ENCODE measurements around the gene CUX1. TPM values are rescaled to one million over a fixed set of nuclear protein-coding genes. Genes with fewer than 3 reads are reported as not detected.

The CUX1 gene
- total and polyA plus RNA-seq, 4 donors, result 40.5 to 138 (median 69.1) TPM

- DNase-seq (no peak), ATAC-seq (ENCODE audit: insufficient read depth, low FRiP score) (no peak)
- peak overlapping the region in 1 of 2 donors; percentile 64 for H3K27ac ChIP-seq (ENCODE audit: low read depth in 1 of 2, low read length in 1 of 2)
- no peaks in the 10 kb centered on the region for H3K9me3 ChIP-seq (ENCODE audit: control insufficient read depth in 4 of 4, insufficient read depth in 3 of 4, low read length in 3 of 4)
- TF ChIP-seq, protein P1, sequence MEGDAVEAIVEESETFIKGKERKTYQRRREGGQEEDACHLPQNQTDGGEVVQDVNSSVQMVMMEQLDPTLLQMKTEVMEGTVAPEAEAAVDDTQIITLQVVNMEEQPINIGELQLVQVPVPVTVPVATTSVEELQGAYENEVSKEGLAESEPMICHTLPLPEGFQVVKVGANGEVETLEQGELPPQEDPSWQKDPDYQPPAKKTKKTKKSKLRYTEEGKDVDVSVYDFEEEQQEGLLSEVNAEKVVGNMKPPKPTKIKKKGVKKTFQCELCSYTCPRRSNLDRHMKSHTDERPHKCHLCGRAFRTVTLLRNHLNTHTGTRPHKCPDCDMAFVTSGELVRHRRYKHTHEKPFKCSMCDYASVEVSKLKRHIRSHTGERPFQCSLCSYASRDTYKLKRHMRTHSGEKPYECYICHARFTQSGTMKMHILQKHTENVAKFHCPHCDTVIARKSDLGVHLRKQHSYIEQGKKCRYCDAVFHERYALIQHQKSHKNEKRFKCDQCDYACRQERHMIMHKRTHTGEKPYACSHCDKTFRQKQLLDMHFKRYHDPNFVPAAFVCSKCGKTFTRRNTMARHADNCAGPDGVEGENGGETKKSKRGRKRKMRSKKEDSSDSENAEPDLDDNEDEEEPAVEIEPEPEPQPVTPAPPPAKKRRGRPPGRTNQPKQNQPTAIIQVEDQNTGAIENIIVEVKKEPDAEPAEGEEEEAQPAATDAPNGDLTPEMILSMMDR (IDR thresholded peaks at IDR 0.05; ENCODE audit: control extremely low read depth, extremely low read depth), result no peak
- no peak overlapping the region for H3K9ac ChIP-seq (ENCODE audit: insufficient read depth in 1 of 2, low read length in 2 of 2)
- peaks cover 3 to 34% (median 14%) of the 10 kb centered on the region in 5 donors for H3K4me1 ChIP-seq (ENCODE audit: control insufficient read depth in 5 of 5, insufficient read depth in 5 of 5, low read length in 5 of 5)
- WGBS, 2 donors, result 91 to 92% methylated on average over 15 of the region's 15 CpGs
- H3K27me3 ChIP-seq (ENCODE audit: control insufficient read depth in 3 of 3, insufficient read depth in 3 of 3, low read length in 2 of 3), result no peaks in the 10 kb centered on the region
- no peak overlapping the region for H3K4me3 ChIP-seq
- no peaks in the 10 kb centered on the region for H3K36me3 ChIP-seq (ENCODE audit: control insufficient read depth in 4 of 4, insufficient read depth in 4 of 4, low read length in 4 of 4)
Measured at GRCh38 chr7:101945034-101945758, 127.8 kb downstream of the CUX1 start.

- Histone ChIP-seq H3K4me1 (ENCODE audit: control insufficient read depth in 5 of 5, insufficient read depth in 5 of 5, low read length in 5 of 5) (peaks cover 3 to 28% (median 11%) of the 10 kb centered on the region in 5 donors), H3K4me3 (no peak overlapping the region), H3K27me3 (ENCODE audit: control insufficient read depth in 3 of 3, insufficient read depth in 3 of 3, low read length in 2 of 3) (no peaks in the 10 kb centered on the region), H3K36me3 (ENCODE audit: control insufficient read depth in 4 of 4, insufficient read depth in 4 of 4, low read length in 4 of 4) (no peaks in the 10 kb centered on the region), H3K9ac (ENCODE audit: insufficient read depth in 1 of 2, low read length in 2 of 2) (no peak overlapping the region), H3K27ac (ENCODE audit: low read depth in 1 of 2, low read length in 1 of 2) (peak overlapping the region in 1 of 2 donors; percentile 93), H3K9me3 (ENCODE audit: control insufficient read depth in 4 of 4, insufficient read depth in 3 of 4, low read length in 3 of 4) (no peaks in the 10 kb centered on the region)
- 48 to 55% methylated on average over 10 of the region's 10 CpGs for WGBS, 2 donors
- TF ChIP-seq, protein P1 (IDR thresholded peaks at IDR 0.05; ENCODE audit: control extremely low read depth, extremely low read depth), result no peak
- ATAC-seq (ENCODE audit: insufficient read depth, low FRiP score), result no peak
- peak; percentile 54 to 69 (median 59) for DNase-seq
Measured at GRCh38 chr7:101947899-101948298, 130.5 kb downstream of the CUX1 start.

DNA sequence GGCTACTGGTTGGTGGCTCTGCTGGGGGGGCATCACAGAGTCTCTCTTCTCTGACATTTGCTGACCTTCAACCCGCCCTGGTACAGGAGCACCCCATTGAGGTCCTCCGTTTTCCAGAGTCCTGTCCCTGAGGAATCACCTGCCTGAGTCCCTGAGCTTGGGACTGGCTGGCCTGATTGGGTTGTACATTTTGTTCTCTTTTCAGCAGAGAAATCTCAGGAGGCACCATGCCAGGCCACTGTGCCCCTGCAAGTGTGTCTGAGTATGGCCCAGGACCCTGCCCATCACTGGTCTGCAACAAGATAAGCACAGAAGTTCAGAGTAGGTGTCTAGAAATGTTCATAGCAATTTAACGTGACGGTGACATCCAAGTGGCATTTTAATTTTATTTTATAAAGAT lies 131.2 kb downstream of the CUX1 start:
- no peak for DNase-seq
- Histone ChIP-seq H3K27me3 (ENCODE audit: control insufficient read depth in 3 of 3, insufficient read depth in 3 of 3, low read length in 2 of 3) (no peaks in the 10 kb centered on the region), H3K9ac (ENCODE audit: insufficient read depth in 1 of 2, low read length in 2 of 2) (no peak overlapping the region), H3K4me3 (no peak overlapping the region), H3K9me3 (ENCODE audit: control insufficient read depth in 4 of 4, insufficient read depth in 3 of 4, low read length in 3 of 4) (no peaks in the 10 kb centered on the region), H3K36me3 (ENCODE audit: control insufficient read depth in 4 of 4, insufficient read depth in 4 of 4, low read length in 4 of 4) (no peaks in the 10 kb centered on the region), H3K27ac (ENCODE audit: low read depth in 1 of 2, low read length in 1 of 2) (peak overlapping the region in 1 of 2 donors; percentile 93), H3K4me1 (ENCODE audit: control insufficient read depth in 5 of 5, insufficient read depth in 5 of 5, low read length in 5 of 5) (peaks cover 3 to 35% (median 16%) of the 10 kb centered on the region in 5 donors)
- no peak for ATAC-seq (ENCODE audit: insufficient read depth, low FRiP score)
- WGBS, 2 donors, result 88 to 95% methylated on average over 4 of the region's 4 CpGs
- TF ChIP-seq, protein P1 (IDR thresholded peaks at IDR 0.05; ENCODE audit: control extremely low read depth, extremely low read depth), result no peak
